GM12873 (cell line): ENCODE measurements around the gene GCNT2.

ENCODE experiments used
- TF ChIP-seq, protein P1 (sequence below): IDR thresholded peaks from 2 replicates; pipeline ENCODE4 v1.5.1; 2012; ENCODE audit warnings: low read depth, mild to moderate bottlenecking, moderate library complexity, low read length, control low read depth; ENCODE audit not compliant: insufficient read depth; ENCODE audit errors: missing control alignments

Gene GCNT2

DNA sequence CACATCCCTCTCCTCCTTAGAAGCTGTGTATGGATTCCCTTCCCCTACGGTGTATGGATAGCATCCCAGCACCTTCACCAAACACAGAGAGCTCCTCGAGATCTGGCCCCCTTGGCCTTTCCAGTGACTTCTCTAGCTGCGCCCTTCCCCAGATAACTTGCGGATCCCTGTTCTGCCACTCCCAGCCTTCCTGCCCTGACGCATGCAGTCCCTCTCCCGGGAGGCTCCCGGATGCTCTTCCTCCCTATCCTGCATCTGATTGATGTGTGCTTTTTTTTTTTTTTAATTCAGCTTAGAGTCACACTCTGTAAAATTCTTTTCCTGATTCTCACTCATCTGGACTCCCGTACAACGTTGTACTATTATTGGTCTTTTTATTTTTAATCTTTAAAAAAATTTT, 44.8 kb downstream of the GCNT2 start:
- TF ChIP-seq, protein P1, sequence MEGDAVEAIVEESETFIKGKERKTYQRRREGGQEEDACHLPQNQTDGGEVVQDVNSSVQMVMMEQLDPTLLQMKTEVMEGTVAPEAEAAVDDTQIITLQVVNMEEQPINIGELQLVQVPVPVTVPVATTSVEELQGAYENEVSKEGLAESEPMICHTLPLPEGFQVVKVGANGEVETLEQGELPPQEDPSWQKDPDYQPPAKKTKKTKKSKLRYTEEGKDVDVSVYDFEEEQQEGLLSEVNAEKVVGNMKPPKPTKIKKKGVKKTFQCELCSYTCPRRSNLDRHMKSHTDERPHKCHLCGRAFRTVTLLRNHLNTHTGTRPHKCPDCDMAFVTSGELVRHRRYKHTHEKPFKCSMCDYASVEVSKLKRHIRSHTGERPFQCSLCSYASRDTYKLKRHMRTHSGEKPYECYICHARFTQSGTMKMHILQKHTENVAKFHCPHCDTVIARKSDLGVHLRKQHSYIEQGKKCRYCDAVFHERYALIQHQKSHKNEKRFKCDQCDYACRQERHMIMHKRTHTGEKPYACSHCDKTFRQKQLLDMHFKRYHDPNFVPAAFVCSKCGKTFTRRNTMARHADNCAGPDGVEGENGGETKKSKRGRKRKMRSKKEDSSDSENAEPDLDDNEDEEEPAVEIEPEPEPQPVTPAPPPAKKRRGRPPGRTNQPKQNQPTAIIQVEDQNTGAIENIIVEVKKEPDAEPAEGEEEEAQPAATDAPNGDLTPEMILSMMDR = no peak

DNA sequence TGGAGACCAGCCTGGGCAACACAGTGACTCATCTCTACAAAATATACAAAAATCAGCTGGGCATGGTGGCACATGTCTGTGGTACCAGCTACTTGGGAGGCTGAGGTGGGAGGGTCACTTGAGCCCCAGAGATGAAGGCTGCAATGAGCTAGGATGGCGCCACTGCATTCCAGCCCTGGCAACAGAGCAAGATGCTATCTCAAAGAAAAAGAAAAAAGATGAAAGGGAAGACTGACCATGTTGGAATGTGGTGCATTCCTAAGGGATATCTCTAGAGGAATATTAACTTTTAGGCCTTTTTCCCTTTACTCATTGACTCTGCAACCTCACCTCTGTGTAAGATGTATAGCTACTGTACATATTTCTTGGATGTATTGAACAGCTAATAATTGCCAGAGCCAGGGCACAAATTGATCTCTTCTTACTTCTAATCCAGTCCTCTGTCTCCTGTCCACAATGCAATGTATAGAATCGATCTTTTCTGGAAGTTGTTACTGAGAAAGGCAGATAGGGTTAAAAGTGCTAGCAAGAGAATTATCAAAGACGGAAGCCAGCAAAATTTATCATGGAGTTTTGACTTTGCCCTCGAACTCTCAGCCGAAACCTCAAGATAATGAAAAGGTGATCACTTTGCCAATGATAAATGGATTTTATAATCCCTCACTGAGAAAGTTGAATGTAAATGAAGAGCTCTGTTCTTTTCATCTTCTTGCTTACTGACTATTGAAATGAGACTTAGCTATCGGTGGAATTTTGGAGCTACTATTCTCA, 46.3 kb downstream of the GCNT2 start:
- TF ChIP-seq, protein P1 = no peak

DNA sequence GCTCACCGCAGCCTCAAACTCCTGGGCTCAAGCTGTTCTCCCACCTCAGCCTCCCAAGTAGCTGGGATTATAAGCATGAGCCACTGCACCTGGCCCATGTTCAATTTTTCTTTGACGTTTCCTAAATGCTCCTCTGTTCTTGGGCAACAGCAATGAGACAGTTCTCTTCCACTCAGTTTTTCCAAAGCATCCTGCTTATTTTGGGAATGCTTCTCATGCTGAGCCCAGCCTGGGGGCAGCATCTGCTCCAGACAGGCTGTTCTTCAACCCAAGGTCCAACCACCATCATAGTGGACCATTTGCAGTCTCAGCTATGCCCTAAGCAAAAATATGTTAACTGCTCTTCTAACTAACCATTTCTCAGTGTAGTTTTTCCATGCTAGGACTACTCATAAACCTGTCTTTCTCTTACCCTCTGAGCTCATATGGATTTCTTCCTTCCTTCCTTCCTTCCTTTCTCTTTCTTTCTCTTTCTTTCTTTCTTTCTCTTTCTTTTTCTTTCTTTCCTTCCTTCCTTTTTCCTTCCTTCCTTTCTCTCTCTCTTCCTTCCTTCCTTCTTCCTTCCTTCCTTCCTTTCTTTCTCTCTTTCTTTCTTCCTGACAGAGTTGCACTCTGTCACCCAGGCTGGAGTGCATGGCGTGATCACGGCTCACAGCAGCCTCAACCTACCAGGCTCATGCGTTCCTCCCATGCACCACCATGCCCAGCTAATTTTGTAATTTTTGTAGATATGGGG, 48.4 kb downstream of the GCNT2 start:
- TF ChIP-seq, protein P1 = no peak

DNA sequence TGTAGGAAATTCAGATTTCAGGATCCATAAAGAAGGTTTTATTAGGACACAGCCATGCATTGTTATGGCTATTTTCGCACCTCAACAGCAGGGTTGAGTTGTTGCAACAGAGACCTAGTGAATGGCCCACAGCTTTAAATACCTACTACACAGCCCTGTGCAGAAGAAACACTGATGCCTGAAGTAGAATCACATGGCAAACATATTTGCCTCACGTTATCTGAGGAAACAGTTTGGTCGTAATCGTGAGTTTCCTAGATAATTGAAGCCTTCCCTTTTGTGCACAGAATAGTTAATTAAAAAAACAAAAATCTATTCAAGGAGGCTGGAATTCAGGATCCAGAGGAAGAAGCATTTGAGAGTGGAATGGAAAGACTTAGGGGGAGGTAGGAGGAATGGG, 55.1 kb downstream of the GCNT2 start:
- TF ChIP-seq, protein P1 = no peak

DNA sequence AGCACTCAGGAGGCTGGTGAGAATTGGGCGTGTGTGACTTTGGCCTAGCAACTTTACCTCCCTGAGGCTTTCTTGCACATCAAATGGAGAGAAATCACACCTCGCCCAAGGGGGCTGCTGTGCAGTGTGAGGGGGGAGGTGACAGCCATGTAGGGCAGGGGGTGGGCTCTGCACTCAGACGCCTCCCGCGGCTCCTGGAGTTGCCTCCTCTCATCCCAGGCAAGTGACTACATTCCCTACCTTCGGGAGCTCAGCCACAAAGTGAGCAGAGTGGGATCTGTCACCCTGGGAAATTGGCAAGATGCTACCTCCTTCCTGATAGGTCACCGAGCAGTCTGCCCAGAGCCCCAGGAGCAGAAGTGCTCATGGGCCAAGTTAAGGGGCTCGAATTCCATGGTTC, 56.0 kb downstream of the GCNT2 start:
- TF ChIP-seq, protein P1 = no peak

DNA sequence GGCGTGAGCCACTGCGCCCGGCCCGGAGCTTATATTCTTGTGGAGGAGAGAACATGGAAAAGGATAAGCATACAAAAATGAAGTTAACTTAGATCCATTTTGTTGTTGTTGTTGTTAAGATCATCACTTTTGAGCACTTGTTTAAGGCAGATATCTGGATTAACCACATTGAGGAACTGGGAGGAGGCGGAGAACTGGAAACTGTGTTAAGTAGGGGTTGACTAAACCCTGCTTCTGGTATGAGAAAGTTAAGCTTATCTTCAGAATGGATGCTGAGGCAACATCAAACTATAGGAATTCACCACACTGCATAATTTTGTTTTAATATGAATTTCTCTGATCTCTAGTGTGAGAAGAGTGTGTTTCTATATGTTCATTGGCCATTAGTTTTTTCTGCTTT, 57.6 kb downstream of the GCNT2 start:
- TF ChIP-seq, protein P1 = no peak

DNA sequence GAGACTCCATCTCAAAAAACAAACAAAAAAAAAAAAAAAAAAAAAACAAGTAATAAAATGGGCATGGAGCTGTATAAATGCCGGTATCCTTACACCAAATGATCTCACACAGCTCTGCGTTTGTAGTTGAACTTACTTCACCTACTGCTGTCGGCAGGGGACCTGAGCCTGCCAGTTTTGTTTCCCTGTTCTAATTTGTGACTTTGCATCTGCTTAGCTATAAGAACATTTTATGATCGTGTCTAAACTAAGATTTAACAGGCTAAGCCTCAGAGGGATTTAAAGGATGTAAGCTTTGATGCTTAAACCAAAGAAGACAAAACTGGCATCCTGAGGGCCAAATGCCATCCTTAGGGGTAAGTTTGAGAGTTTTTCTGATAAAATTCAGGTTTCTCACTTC, 58.7 kb downstream of the GCNT2 start:
- TF ChIP-seq, protein P1 = no peak
